ENCODE results near the gene DPP9. TPM values are rescaled to one million over a fixed set of nuclear protein-coding genes. Genes with fewer than 3 reads are reported as not detected.
"Not testable (repeated sequence)": the region's sequence is repeated elsewhere in the genome, so short reads cannot be mapped to it uniquely, and the experiment has no call there.

DPP9 gene
- 37.8 TPM for polyA plus RNA-seq (2012; ENCODE audit: insufficient read depth, insufficient read length)

DNA sequence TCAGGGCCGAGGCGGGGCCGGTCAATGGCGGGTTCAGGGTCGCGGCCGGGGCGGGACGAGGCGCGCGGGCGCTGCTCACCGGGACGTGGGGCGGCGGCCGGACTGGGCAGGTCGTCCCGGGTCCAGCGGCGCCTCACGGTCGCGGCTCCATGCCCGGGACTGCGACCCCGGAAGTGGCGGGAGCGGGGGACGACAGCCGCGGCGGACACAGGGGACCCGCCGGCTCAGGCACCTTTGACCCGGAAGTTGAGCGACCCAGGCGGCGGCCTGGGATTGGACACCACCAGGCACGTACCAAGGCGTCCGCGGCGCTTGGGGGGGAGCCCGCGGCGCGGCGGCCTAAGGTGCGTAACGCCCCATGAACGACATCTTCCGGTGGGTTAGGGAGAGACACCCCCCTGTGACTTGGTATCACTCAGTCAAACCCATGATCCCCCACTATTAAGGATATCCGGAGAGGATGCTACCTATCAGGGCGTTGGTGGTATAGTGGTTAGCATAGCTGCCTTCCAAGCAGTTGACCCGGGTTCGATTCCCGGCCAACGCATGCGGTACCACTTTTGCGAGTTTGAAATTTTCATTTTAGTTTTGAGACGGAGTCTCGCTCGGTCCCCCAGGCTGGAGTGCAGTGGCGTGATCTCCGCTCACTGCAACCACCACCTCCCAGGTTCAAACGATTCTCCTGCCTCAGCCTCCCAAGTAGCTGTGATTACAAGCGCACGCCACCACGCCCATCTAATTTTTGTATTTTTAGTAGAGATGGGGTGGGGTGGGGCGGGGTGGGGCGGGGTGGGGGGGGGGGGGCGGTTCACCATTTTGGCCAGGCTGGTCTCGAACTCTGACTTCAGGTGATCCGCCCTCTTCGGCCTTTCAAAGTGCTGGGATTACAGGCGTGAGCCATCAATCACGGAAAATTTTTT is at the start of gene DPP9:
Gene DPP9 (minus strand): TSS at position 248 of the 920 bp plus-strand sequence. CDS start 3,936 bp downstream, outside the sequence.
- peak; percentile 99 for DNase-seq (ENCODE audit: low read depth, low spot score)
- peak within 1 kb of the TSS; percentile 99 for H3K4me3 ChIP-seq (ENCODE audit: low read length)

DNA sequence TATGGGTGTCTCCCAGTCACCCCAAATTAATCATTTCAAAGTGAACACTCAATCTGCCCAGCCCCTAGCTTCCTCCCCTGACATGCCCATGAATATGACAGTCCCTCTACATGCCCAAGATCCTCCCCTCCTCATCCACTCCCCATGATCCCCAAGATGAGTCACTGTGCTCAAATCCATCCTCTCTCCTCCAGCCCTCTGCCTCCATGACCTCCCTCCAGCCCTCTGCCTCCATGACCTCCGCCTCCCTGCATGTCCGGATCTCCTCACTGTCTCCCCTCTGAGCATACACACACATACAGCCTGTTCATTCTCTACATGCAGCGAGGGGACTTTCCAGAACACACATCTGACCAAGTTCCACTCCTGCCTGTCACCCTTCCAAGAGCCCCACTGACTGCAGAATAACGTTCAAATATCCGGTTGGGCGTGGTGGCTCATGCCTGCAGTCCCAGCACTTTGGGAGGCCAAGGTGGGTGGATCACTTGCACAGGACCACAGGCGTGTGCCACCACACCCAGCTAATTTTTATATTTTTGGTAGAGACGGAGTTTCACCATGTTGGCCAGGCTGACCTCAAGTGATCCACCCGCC is 49.5 kb upstream of the DPP9 start:
- DNase-seq (ENCODE audit: low read depth, low spot score): no peak
- no peak overlapping the region for H3K4me3 ChIP-seq (ENCODE audit: low read length)

GRCh38 chr19:4772566-4772965 is 48.9 kb upstream of the DPP9 start:
- DNase-seq (ENCODE audit: low read depth, low spot score): no peak
- no peak overlapping the region for H3K4me3 ChIP-seq (ENCODE audit: low read length)

DNA sequence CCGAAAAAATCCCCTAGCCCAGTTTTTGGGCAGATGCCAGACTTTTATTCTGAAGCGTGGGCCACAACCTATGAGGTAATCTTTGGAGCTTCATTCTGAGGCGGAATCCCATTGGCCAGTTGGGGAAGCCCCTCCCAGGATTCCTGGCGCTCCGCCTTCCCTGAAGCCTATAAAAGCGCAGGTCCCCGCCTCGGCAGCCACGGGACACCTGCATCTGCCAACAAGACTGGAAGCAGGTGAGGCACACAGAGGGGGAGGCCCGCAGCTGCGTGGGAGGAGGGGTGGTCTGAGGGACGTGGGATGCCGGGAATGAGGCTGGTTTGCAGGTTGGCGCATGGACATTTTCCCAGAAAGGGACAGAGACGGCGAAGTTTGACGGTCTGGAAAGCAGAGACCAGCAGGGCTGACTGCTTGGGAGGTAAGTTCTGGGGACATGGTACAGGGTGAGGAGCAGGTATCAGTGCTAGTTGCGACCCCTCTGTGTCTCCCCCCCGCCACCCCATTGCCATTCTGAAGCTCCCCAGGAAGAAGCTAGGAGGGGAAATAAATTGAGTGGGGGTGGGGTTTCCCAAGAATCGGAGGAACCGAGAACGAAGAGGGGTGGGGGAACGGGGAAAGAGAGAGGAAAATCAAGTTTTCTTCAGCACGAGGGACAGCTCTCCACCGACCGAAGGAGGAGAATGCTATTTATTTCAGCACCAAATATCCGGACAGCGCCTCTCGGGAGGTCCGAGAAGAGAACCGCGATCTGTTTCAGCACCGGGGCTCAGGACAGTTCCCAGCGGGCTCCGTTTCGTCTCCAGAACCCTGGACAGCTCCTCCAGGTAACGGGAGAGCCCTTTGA is 45.5 kb upstream of the DPP9 start:
- no peak overlapping the region for H3K4me3 ChIP-seq (ENCODE audit: low read length)

DNA sequence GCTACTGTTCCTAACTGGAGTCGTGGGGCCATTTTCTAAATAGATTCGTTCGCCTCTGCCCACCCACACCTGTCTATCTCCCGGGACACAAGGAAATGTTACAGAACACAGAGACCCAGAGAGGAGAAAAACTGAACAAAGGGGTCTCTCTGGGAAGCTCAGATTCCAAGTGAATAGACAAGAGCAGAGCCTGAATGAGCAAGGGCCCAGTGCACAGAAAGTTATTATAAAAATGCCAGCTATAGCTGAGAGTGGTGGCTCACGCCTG is 40.7 kb upstream of the DPP9 start:
- DNase-seq (ENCODE audit: low read depth, low spot score): no peak
- no peak overlapping the region for H3K4me3 ChIP-seq (ENCODE audit: low read length)

More for the DNA sequence above, 45.5 kb upstream of the DPP9 start:
- DNase-seq (ENCODE audit: low read depth, low spot score): peak; percentile 90

- no peak for DNase-seq (ENCODE audit: low read depth, low spot score)
- H3K4me3 ChIP-seq (ENCODE audit: low read length): no peak overlapping the region
Observed at GRCh38 chr19:4763021-4763420, 39.4 kb upstream of the DPP9 start.

DNA sequence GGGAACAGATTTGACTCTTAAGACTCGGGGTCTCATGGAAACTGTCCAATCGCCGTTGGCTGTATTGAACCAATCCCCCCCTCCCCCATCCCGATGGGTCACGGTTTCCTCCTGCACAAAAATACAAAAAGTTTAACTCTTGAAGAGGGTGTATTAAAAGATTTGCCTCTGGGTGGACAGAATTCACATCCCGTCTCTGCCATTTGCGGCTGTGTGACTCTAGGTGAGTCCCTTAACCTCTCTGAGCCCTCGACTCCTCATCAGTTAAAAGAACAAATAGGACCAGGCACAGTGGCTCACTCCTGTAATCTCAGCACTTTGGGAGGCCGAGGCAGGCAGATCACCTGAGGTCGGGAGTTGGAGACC is 36.6 kb upstream of the DPP9 start:
- no peak overlapping the region for H3K4me3 ChIP-seq (ENCODE audit: low read length)

GRCh38 chr19:4759388-4760284 is 36.0 kb upstream of the DPP9 start:
- no peak overlapping the region for H3K4me3 ChIP-seq (ENCODE audit: low read length)
- DNase-seq (ENCODE audit: low read depth, low spot score): no peak

More for the DNA sequence above, 36.6 kb upstream of the DPP9 start:
- DNase-seq (ENCODE audit: low read depth, low spot score): no peak

DNA sequence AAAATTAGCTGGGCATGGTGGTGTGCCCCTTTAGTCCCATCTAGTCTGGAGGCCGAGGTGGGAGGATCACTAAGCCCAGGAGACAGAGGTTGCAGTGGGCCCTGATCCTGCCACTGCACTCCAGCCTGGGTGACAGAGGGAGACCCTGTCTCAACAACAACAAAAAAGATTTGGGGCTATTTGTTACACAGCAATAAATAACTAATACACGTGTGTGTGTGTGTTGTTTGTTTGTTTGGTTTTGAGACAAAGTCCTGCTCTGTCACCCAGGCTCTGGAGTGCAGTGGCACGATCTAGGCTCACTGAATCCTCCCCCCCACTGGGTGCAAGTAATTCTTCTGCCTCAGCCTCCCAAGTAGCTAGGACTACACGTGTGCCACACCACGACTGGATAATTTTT is 35.0 kb upstream of the DPP9 start:
- H3K4me3 ChIP-seq (ENCODE audit: low read length): no peak overlapping the region
- DNase-seq (ENCODE audit: low read depth, low spot score): no peak

GRCh38 chr19:4758082-4758481 is 34.4 kb upstream of the DPP9 start:
- DNase-seq (ENCODE audit: low read depth, low spot score): no peak
- no peak overlapping the region for H3K4me3 ChIP-seq (ENCODE audit: low read length)

DNA sequence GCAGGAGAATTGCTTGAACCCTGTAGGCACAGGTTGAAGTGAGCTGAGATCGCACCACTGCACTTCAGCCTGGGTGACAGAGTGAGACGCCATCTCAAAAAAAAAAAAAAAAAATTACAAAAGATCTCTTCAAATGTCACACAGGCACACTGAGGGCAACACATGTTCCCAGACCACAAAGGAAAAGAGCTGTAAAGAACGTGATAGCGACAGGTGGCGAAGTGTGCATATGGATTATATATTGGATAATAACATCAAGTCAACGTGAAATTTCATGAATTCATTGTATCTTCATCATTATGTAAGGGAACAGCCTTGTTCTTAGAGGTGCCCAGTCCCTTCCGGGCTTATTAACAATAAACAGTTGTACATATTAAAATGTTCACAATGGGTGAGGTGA is 31.8 kb upstream of the DPP9 start:
- no peak for DNase-seq (ENCODE audit: low read depth, low spot score)

DNA sequence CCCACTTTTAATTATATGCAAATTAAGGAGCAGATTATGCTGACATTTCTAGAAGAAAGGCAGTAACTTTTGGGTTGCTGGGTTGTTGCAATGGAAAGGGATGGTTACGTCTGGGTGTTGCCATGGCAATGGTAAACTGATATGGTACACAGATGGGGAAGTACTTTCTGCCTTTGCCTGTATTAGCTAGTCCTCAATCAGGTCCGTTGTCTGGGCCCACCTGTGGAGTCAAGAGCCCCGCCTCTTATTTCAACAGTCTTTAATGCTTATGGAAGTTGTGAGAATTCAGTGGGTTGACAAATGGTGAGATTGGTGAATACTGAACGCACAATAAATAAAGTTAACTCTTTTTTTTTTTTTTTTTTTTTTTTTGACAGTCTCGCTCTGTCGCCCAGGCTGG is 30.6 kb upstream of the DPP9 start:
- no peak for DNase-seq (ENCODE audit: low read depth, low spot score)

More for the DNA sequence above, 31.8 kb upstream of the DPP9 start:
- no peak overlapping the region for H3K4me3 ChIP-seq (ENCODE audit: low read length)

GRCh38 chr19:4749870-4750590 is 26.4 kb upstream of the DPP9 start:
- DNase-seq (ENCODE audit: low read depth, low spot score): no peak
- H3K4me3 ChIP-seq (ENCODE audit: low read length): no peak overlapping the region

More for the DNA sequence above, 30.6 kb upstream of the DPP9 start:
- H3K4me3 ChIP-seq (ENCODE audit: low read length): no peak overlapping the region

GRCh38 chr19:4748589-4748988 is 24.9 kb upstream of the DPP9 start:
- H3K4me3 ChIP-seq (ENCODE audit: low read length): no peak overlapping the region
- no peak for DNase-seq (ENCODE audit: low read depth, low spot score)

DNA sequence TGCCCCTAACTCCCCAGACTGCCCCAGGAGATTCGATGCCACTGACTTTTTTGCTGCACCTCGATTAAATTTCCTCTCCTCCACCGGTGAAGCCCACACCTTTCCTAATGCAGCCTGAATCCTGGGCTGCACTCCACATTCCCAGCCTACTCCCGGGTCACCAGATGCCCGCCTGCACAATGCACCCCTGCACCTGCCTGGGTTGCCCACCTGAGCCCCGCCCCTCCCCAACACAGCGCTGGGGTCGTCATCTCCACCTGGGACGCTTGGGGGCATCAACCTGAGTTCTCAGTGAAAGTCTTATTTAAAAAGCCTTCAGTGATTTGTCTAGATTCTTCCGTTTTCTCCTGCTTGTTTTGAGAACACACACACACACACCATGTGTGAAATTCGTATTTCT is 24.5 kb upstream of the DPP9 start:
- DNase-seq (ENCODE audit: low read depth, low spot score): no peak
- H3K4me3 ChIP-seq (ENCODE audit: low read length): no peak overlapping the region

GRCh38 chr19:4745986-4746385 is 22.3 kb upstream of the DPP9 start:
- DNase-seq (ENCODE audit: low read depth, low spot score): no peak

DNA sequence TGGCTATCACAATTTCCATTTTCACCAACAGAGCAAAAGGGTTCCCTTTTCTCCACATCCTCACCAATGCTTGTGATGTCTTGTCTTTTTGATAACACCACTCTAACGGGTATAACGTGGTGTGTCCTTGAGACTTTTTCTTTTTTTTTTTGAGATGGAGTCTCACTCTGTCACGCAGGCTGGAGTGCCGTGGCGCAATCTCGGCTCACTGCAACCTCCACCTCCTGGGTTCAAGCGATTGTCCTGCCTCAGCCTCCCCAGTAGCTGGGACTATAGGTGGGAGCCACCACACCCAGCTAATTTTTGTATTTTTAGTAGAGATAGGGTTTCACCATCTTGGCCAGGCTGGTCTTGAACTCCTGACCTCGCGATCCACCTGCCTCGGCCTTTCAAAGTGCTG is 21.5 kb upstream of the DPP9 start:
- not testable (repeated sequence) for H3K4me3 ChIP-seq (ENCODE audit: low read length); DNase-seq (ENCODE audit: low read depth, low spot score)

More at GRCh38 chr19:4745986-4746385, 22.3 kb upstream of the DPP9 start:
- H3K4me3 ChIP-seq (ENCODE audit: low read length): no peak overlapping the region

DNA sequence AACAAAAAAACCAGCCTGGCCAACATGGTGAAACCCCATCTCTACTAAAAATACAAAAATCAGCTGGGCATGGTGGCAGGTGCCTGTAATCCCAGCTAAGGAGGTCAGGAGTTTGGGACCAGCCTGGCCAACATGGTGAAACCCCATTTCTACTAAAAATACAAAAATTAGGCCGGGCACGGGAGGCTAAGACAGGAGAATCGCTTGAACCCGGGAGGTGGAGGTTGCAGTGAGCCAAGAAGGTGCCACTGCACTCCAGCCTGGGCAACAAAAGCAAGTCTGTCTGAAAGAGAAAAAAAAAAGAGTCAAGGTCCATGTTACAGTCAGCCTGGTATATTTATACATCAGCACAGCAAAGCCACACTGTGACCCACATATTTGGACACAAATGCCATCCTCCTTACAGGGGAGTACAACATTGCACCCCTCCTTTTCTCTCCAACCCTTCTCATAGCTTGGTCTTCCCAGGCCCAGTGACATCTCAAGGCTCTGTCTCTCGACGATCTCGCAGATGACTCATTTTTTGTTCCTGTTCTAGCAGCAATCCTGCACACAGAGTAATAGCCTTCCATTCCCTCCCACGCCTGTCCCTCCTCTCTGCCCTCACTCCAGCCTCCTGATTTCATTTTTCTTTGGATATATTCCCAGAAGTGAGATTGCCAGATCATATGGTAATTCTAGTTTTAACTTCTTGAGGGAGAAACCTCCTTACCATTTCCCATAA is 21.0 kb upstream of the DPP9 start:
- no peak for DNase-seq (ENCODE audit: low read depth, low spot score)
- no peak overlapping the region for H3K4me3 ChIP-seq (ENCODE audit: low read length)
